Testis (tissue), 2 donors: ENCODE data around the gene CRACDL.

ENCODE experiments used
- POLR2A ChIP-seq: fragments of 450-650 bp; IDR thresholded peaks from one replicate; pipeline ENCODE4 v1.6.1; 2017; ENCODE audit warnings: antibody characterized with exemption, mild to moderate bottlenecking, moderate library complexity
- TF ChIP-seq, protein P1 (sequence below), 3 experiments: fragments of 450-650 bp in 2 of 3; fragments of 200-600 bp in 1 of 3; sonication (generic) in 1 of 3; IDR thresholded peaks; one replicate each; pipeline ENCODE4 v1.5.1; 2016 to 2019; ENCODE audit warnings: antibody characterized with exemption in 3 of 3, mild to moderate bottlenecking in 2 of 3, moderate library complexity in 1 of 3

DNA sequence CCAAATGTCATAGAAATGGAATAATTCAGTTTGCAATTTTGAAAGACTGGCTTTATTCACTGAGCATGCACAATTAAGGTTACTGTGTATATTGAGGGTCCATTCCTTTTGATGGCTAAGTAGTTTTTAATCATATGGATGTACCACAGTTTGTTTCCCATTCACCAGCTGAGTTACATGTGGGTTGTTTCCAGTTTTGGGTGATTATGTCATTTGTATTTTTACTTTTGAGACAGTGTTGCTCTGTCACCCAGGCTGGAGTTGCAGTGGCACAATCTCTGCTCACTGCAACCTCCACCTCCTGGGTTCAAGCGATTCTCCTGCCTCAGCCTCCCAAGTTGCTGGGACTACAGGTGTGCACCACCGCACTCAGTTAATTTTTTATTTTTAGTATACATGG lies 124.3 kb downstream of the CRACDL start:
- TF ChIP-seq, protein P1, sequence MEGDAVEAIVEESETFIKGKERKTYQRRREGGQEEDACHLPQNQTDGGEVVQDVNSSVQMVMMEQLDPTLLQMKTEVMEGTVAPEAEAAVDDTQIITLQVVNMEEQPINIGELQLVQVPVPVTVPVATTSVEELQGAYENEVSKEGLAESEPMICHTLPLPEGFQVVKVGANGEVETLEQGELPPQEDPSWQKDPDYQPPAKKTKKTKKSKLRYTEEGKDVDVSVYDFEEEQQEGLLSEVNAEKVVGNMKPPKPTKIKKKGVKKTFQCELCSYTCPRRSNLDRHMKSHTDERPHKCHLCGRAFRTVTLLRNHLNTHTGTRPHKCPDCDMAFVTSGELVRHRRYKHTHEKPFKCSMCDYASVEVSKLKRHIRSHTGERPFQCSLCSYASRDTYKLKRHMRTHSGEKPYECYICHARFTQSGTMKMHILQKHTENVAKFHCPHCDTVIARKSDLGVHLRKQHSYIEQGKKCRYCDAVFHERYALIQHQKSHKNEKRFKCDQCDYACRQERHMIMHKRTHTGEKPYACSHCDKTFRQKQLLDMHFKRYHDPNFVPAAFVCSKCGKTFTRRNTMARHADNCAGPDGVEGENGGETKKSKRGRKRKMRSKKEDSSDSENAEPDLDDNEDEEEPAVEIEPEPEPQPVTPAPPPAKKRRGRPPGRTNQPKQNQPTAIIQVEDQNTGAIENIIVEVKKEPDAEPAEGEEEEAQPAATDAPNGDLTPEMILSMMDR (IDR thresholded peaks at IDR 0.05) = no peak
- no peak for TF ChIP-seq POLR2A
